SK-N-MC (cell line): Measurements from ENCODE around the gene MXRA7.
A peak's percentile ranks its signal among the peaks of the same experiment; 100 is the strongest.

Experiments
- DNase-seq: peaks from one replicate; pipeline ENCODE4 v3.0.0-alpha.2; 2011; ENCODE audit warnings: low read depth, low spot score
- H3K27ac ChIP-seq: fragments of 200-600 bp; sonication (generic); 2 replicates; pipeline ENCODE4 v1.5.1; 2016; ENCODE audit warnings: mixed run types
- H3K36me3 ChIP-seq: fragments of 200-600 bp; sonication (generic); 2 replicates; pipeline ENCODE4 v1.6.1; 2017; ENCODE audit warnings: antibody characterized with exemption, low read length, mixed read lengths; ENCODE audit not compliant: insufficient read depth
- H3K4me3 ChIP-seq: fragments of 200-600 bp; sonication (generic); 2 replicates; pipeline ENCODE4 v1.5.1; 2016
- H3K9ac ChIP-seq: fragments of 200-600 bp; sonication (generic); 2 replicates; pipeline ENCODE4 v1.8.0; 2017; ENCODE audit warnings: mixed run types, mixed read lengths; ENCODE audit not compliant: insufficient read length
- H3K9me3 ChIP-seq: fragments of 200-600 bp; sonication (generic); 2 replicates; pipeline ENCODE4 v1.6.1; 2017; ENCODE audit warnings: low read depth, mild to moderate bottlenecking, antibody characterized with exemption, low read length, moderate library complexity, mixed read lengths
- EZH2 ChIP-seq: fragments of 200-600 bp; sonication (generic); IDR thresholded peaks from one replicate; pipeline ENCODE4 v1.6.1; 2017; ENCODE audit warnings: antibody characterized with exemption
- FOXP2 ChIP-seq: optimal IDR thresholded peaks from 2 replicates; pipeline ENCODE3; 2011; ENCODE audit warnings: mild to moderate bottlenecking, moderate library complexity; ENCODE audit not compliant: insufficient read depth; ENCODE audit errors: extremely low read length, control extremely low read depth
- POLR2AphosphoS5 ChIP-seq: IDR thresholded peaks from 2 replicates; pipeline ENCODE4 v1.6.1; 2012; ENCODE audit warnings: mild to moderate bottlenecking, low read depth, low read length, borderline replicate concordance

MXRA7 gene

GRCh38 chr17:76671123-76671911, 39.4 kb downstream of the MXRA7 start:
- Histone ChIP-seq H3K9ac (peak overlapping the region; percentile 98), H3K4me3 (peak overlapping the region; percentile 99), H3K9me3 (no peaks in the 10 kb centered on the region), H3K36me3 (no peaks in the 10 kb centered on the region), H3K27ac (no peak overlapping the region; the same call in 1 of the 2 replicates)
- DNase-seq, result peak; percentile 100
- peak; percentile 58 for TF ChIP-seq POLR2AphosphoS5
- TF ChIP-seq EZH2, result no peak

GRCh38 chr17:76670718-76671122, 40.0 kb downstream of the MXRA7 start:
- Histone ChIP-seq H3K4me3 (peak overlapping the region; percentile 99), H3K9me3 (no peaks in the 10 kb centered on the region), H3K36me3 (no peaks in the 10 kb centered on the region), H3K27ac (no peak overlapping the region; the same call in 1 of the 2 replicates), H3K9ac (no peak overlapping the region)
- TF ChIP-seq EZH2 (no peak), POLR2AphosphoS5 (no peak), FOXP2 (no peak)
- DNase-seq, result no peak

DNA sequence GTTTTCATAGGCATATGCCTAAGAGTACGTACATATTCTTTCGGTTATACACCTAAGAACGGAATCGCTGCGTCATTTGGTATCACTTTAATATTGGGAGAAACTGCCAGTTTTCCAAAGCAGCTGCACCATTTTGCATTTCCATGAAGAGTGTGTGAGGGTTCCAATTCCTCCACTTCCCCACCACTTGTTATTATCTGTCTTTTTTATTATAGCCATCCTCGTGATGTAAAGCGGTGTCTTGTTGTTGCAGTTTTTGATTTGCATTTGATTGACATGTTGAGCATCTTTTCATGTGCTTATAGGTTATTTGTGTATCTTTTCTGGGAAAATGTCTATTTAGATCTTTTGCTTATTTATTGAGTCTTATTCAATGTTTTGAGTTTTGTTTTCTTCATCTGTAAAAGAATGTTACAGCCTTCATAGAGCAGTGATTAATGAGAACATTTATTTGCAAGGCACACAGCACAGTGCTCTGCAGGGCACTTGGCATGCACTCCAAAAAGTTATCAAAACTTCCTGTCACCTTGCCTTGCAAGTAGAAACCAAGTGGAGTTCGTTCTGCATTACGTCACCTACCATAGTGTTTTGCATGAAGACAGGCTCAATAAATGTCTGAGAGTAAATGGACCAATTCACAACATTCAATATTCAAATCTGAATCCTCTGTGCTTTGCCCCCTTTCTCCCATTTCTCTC, 40.6 kb downstream of the MXRA7 start:
- no peak overlapping the region for H3K27ac ChIP-seq
- H3K36me3 ChIP-seq, result no peaks in the 10 kb centered on the region
- no peak overlapping the region for H3K9ac ChIP-seq
- TF ChIP-seq FOXP2 (no peak), EZH2 (no peak), POLR2AphosphoS5 (no peak)
- no peaks in the 10 kb centered on the region for H3K9me3 ChIP-seq
- DNase-seq, result no peak
- no peak overlapping the region for H3K4me3 ChIP-seq

DNA sequence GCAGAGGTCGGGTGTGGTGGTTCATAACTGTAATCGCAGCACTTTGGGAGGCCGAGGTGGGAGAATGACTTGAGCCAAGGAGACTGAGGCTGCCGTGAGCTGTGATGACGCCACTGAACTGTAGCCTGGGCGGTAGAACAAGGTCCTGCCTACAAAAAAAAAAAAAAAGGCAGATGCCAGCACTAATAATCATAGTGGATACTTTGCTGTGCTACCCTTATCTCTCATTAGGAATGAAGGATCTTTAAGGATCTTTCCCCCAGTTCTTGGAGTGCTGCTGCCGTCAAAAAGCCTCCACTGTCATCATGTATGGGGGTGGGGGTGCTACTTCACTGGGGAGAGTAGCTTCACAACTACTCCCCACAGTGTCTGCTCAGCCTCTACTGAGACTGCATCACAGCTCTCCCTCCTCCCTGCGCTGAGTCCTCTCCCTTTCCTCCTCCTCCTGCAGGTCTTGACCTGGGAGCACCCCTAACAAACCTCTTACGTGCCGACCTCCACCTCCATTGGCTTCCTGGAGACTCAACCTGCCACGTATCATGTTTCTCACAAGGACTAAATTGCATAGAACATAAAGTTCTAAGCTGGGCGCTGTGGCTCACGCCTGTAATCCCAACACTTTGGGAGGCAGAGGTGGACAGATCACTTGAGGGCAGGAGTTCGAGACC, 42.8 kb downstream of the MXRA7 start:
- TF ChIP-seq FOXP2, result no peak
- TF ChIP-seq EZH2, result no peak
- TF ChIP-seq POLR2AphosphoS5, result no peak
- Histone ChIP-seq H3K4me3 (no peak overlapping the region), H3K27ac (no peak overlapping the region), H3K9ac (no peak overlapping the region), H3K9me3 (no peaks in the 10 kb centered on the region), H3K36me3 (no peaks in the 10 kb centered on the region)
- no peak for DNase-seq

DNA sequence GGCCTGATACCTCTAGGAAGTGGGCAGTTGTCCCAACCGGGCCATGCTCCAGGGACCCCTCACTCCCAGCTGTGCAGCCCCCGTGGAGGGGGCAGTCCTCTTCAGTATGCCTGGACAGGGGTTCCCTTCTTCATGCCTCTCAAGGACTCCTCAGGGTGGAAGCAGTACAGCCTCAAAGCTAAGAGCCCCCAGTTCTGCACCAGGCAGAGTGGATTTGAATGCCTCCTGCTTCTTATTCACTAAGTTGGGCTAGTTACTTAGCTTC, 43.3 kb downstream of the MXRA7 start:
- no peak overlapping the region for H3K27ac ChIP-seq
- no peak for TF ChIP-seq EZH2
- TF ChIP-seq FOXP2, result no peak
- TF ChIP-seq POLR2AphosphoS5, result no peak
- H3K9ac ChIP-seq, result no peak overlapping the region
- H3K9me3 ChIP-seq, result no peaks in the 10 kb centered on the region
- DNase-seq, result no peak
- H3K4me3 ChIP-seq, result no peak overlapping the region
- H3K36me3 ChIP-seq, result no peaks in the 10 kb centered on the region

GRCh38 chr17:76660656-76661042, 50.1 kb downstream of the MXRA7 start:
- DNase-seq, result no peak
- H3K27ac ChIP-seq, result no peak overlapping the region
- no peak overlapping the region for H3K4me3 ChIP-seq
- no peaks in the 10 kb centered on the region for H3K36me3 ChIP-seq
- no peaks in the 10 kb centered on the region for H3K9me3 ChIP-seq
- TF ChIP-seq EZH2 (no peak), FOXP2 (no peak), POLR2AphosphoS5 (no peak)
- no peak overlapping the region for H3K9ac ChIP-seq

- Histone ChIP-seq H3K9me3 (no peaks in the 10 kb centered on the region), H3K27ac (no peak overlapping the region), H3K9ac (no peak overlapping the region), H3K4me3 (no peak overlapping the region), H3K36me3 (no peaks in the 10 kb centered on the region)
- DNase-seq, result no peak
- TF ChIP-seq EZH2, result no peak
- no peak for TF ChIP-seq FOXP2
- no peak for TF ChIP-seq POLR2AphosphoS5
Measured at GRCh38 chr17:76659928-76660655, 50.7 kb downstream of the MXRA7 start.

DNA sequence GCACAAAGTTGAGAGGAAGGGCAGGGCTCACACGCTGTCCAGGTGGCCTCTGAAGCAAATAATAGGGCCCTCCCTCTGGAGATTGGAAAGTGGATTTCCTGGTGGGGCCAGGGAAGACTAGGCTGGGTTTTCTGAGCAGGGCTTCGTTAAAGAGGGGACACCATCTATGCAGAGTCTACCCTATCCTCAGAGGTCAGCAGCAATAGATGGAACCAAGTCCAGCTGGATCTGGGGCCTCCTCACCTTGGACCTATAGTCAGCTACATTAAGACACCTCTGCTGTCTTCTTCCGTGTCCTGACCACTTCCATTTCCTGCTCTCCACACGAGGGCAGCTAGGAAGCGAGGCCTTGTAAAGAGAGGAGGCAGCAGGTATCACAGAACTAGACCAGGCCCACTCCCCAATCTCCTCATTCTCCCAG, 52.5 kb downstream of the MXRA7 start:
- Histone ChIP-seq H3K27ac (no peak overlapping the region), H3K9me3 (no peaks in the 10 kb centered on the region), H3K4me3 (no peak overlapping the region), H3K36me3 (no peaks in the 10 kb centered on the region), H3K9ac (no peak overlapping the region)
- TF ChIP-seq POLR2AphosphoS5 (no peak), EZH2 (no peak), FOXP2 (no peak)
- DNase-seq, result no peak
